ENCODE data around the gene P2RX4.

The P2RX4 gene

GRCh38 chr12:121181181-121181580, 28.7 kb upstream of the P2RX4 start:
- Histone ChIP-seq H3K27ac (no peak overlapping the region), H3K4me3 (no peak overlapping the region)
- no peak for TF ChIP-seq CTCF (IDR thresholded peaks at IDR 0.05)
- no peak for DNase-seq (ENCODE audit: low spot score)

DNA sequence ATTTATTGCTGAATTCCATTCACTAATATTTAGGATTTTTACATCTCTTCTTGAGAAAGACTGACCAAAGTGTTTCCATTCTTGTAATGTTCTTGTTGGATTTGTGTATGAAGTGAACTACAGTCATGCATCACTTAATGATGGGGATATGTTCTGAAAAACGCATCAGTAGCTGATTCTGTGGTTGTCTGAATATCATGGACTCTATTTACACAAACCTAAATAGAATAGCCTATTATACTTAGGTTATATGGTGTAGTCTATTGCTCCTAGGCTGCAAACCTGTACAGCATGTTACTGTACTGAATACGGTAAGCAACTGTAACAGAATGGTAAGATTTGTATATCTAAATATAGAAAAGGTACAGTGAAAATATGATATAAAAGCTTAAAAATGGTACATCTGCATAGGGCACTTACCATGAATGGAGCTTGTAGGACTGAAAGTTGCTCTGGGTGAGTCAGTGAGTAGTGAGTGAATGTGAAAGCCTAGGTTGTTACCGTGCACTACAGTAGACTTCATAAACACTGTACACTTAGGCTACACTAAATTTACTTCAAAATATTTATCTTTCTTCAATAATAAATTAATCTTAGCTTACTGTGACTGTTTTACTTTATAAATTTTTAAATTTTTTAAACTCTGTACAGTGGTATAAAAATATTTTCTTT, 27.6 kb upstream of the P2RX4 start:
- no peak overlapping the region for H3K27ac ChIP-seq
- DNase-seq (ENCODE audit: low spot score) = no peak
- no peak overlapping the region for H3K4me3 ChIP-seq
- TF ChIP-seq CTCF (IDR thresholded peaks at IDR 0.05) = no peak

DNA sequence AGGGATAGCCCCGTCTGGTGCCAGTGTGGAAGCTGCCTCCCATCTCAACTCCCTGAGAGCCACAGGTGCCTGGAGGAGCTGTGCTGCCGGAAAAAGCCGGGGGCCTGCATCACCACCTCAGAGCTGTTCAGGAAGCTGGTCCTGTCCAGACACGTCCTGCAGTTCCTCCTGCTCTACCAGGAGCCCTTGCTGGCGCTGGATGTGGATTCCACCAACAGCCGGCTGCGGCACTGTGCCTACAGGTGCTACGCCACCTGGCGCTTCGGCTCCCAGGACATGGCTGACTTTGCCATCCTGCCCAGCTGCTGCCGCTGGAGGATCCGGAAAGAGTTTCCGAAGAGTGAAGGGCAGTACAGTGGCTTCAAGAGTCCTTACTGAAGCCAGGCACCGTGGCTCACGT, 25.5 kb upstream of the P2RX4 start:
- no peak for TF ChIP-seq CTCF (IDR thresholded peaks at IDR 0.05)
- no peak for DNase-seq (ENCODE audit: low spot score)
- no peak overlapping the region for H3K27ac ChIP-seq
- no peak overlapping the region for H3K4me3 ChIP-seq

- H3K27ac ChIP-seq = no peak overlapping the region
- DNase-seq (ENCODE audit: low spot score) = no peak
- TF ChIP-seq CTCF (IDR thresholded peaks at IDR 0.05) = no peak
Observed at GRCh38 chr12:121184984-121185889, 24.7 kb upstream of the P2RX4 start.

GRCh38 chr12:121186826-121187225, 23.1 kb upstream of the P2RX4 start:
- DNase-seq (ENCODE audit: low spot score) = no peak
- no peak overlapping the region for H3K4me3 ChIP-seq
- TF ChIP-seq CTCF (IDR thresholded peaks at IDR 0.05) = no peak
- no peak overlapping the region for H3K27ac ChIP-seq

More at GRCh38 chr12:121184984-121185889, 24.7 kb upstream of the P2RX4 start:
- H3K4me3 ChIP-seq = no peak overlapping the region

GRCh38 chr12:121187501-121187900, 22.4 kb upstream of the P2RX4 start:
- no peak for DNase-seq (ENCODE audit: low spot score)
- H3K4me3 ChIP-seq = no peak overlapping the region
- no peak for TF ChIP-seq CTCF (IDR thresholded peaks at IDR 0.05)
- no peak overlapping the region for H3K27ac ChIP-seq

Data from coronary artery (tissue), 2 donors.